ENCODE measurements around the gene RSRC2. TPM values are rescaled to one million over a fixed set of nuclear protein-coding genes. Genes with fewer than 3 reads are reported as not detected.
"Not testable (repeated sequence)": the region's sequence is repeated elsewhere in the genome, so short reads cannot be mapped to it uniquely, and the experiment has no call there.

RSRC2 gene
- total RNA-seq, 6 experiments from 2014 or later, result 17.6 to 27.7 (median 23.4) TPM

- H3K36me3 ChIP-seq, result peaks cover 0 to 81% (median 47%) of the 10 kb centered on the region in 4 donors
- intact Hi-C loops (cut with DNase I), result no loop called here
- no peak for ATAC-seq
Observed at GRCh38 chr12:122480753-122481152, 46.0 kb downstream of the RSRC2 start.

DNA sequence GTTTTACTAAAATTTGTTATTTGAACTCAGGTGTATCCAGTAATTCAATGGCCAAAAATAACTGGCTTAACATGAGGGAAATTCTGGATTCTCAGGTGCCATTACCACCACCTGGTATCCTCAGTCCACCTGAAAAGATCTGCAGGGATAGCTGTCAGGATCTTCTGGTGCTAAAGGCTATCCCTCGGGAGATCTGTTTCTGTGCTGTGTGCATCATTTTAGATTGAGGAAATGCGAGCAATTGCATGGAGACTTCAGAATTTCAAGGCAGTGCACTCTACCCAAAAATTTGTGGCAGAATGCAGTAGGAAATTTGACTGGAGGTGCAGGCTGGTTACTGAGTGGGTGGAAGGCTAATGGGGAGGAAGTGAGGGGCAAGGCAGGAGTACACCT is 52.4 kb downstream of the RSRC2 start:
- ATAC-seq, result no peak
- WGBS (ENCODE audit: insufficient coverage, low coverage, low lambda C conversion rate, missing lambda C conversion rate), result 88% methylated on average over 2 of the region's 2 CpGs
- Histone ChIP-seq H3K9me3 (no peaks in the 10 kb centered on the region), H3K4me1 (peaks cover 0 to 5% (median 3%) of the 10 kb centered on the region in 4 donors), H3K4me3 (no peak overlapping the region), H3K27ac (no peak overlapping the region), H3K36me3 (peaks cover 0 to 65% (median 39%) of the 10 kb centered on the region in 4 donors), H3K27me3 (no peaks in the 10 kb centered on the region)
- peak in 1 of 3 donors; percentile 17 for DNase-seq
- TF ChIP-seq CTCF (IDR thresholded peaks at IDR 0.05), result no peak
- no peak for TF ChIP-seq POLR2A (IDR thresholded peaks at IDR 0.05)
- intact Hi-C loops (cut with DNase I), result no loop called here

More at GRCh38 chr12:122480753-122481152, 46.0 kb downstream of the RSRC2 start:
- H3K27me3 ChIP-seq, result no peaks in the 10 kb centered on the region
- no peak overlapping the region for H3K27ac ChIP-seq
- no peak overlapping the region for H3K4me3 ChIP-seq
- WGBS (ENCODE audit: insufficient coverage, low coverage, low lambda C conversion rate, missing lambda C conversion rate), result 100% methylated on average over 3 of the region's 8 CpGs
- no peaks in the 10 kb centered on the region for H3K4me1 ChIP-seq
- H3K9me3 ChIP-seq, result no peaks in the 10 kb centered on the region
- TF ChIP-seq POLR2A (IDR thresholded peaks at IDR 0.05) (no peak), CTCF (IDR thresholded peaks at IDR 0.05) (no peak)
- no peak for DNase-seq

DNA sequence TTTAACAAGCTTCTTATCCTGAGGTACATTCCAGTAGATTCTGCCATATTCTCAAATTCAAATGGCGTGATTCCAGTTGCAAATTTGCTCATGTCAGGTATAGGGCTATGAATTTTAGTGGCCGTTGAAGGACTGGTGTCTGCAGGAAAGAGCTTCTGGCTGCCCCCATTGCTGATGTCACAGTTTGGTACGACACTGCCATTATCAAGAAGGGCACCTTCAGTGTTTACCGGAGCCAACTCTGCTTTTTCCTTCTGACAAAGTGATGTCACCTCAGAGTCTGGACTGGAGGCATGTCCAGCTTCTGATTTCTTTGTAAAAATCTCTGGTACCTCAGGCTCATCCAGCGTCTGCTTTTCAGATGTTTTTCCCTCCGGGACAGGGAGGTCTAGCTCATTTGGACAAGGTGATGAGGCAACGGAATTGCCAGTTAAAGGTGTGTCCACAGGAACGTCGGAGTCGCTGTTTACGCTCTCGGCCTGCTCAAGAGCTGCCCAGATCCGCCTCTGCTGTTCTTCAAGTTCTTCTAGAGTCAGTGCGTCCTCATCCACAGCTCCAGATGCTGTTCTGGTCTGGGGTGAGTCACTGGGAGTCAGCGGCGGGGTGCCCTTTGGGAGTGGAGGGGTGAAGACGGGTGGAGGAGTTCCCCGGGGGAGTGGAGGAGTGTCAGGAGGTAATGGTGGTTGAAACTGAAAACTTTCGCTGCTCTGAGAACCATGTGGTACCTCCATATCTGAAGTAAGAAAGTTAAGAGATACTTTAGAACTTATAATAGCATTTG is 53.0 kb downstream of the RSRC2 start:
- Histone ChIP-seq H3K4me3 (no peak overlapping the region), H3K27ac (no peak overlapping the region), H3K27me3 (no peaks in the 10 kb centered on the region), H3K36me3 (peaks cover 0 to 59% (median 35%) of the 10 kb centered on the region in 4 donors), H3K4me1 (peaks cover 0 to 5% (median 3%) of the 10 kb centered on the region in 4 donors), H3K9me3 (no peaks in the 10 kb centered on the region)
- 86% methylated on average over 17 of the region's 19 CpGs for WGBS (ENCODE audit: insufficient coverage, low coverage, low lambda C conversion rate, missing lambda C conversion rate)
- ATAC-seq (no peak), DNase-seq (peak in 1 of 3 donors; percentile 41)
- TF ChIP-seq CTCF (IDR thresholded peaks at IDR 0.05) (no peak), POLR2A (IDR thresholded peaks at IDR 0.05) (no peak)
- intact Hi-C loops (cut with DNase I), result no loop called here

DNA sequence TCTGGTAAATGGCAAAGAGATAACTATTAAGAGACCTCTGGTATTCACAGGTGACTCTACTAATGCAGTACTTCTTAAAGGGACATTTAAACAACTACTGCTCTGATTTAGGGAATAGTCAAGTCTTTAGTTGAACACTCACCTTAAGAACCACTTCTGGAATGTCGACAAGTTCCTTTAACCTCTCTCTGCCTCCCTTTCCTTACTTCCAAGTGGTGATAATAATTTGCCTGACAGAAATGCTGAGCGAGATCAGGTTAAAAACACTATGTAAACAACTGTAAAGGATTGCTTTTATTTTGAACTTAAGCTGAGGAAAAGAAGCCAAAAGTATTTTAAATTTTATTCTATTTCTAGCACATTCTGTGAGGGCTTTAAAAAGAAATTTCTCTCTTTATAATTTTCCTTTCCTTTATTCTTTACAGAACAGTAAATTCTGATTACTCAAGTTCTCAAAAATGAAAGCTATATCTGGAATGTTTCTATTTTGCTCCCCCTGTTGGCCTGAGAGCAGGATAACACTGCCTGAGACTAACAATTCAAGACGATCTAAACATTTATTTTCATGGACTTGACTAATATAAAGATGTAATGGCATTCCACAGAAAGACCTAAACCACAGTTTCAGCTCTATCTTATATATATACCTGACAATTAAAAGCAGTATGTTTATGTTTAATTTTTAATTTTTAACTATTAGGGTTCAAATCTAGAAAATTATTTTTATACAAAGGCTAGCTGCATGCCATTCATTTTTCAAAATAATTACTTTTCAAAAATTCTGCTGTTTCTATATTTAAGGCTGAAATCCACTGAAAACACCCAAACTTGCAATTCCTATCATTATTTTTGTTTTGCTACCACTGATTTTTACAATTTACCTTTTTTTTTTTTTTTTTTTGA is 55.2 kb downstream of the RSRC2 start:
- WGBS (ENCODE audit: insufficient coverage, low coverage, low lambda C conversion rate, missing lambda C conversion rate), result 11% methylated on average over 3 of the region's 3 CpGs
- DNase-seq (peak in 1 of 3 donors; percentile 23), ATAC-seq (peak; percentile 78 to 92 (median 86))

GRCh38 chr12:122470576-122470975 is 56.2 kb downstream of the RSRC2 start:
- H3K4me1 ChIP-seq; intact Hi-C loops (cut with DNase I); H3K4me3 ChIP-seq; H3K9me3 ChIP-seq; ATAC-seq; H3K27ac ChIP-seq; H3K27me3 ChIP-seq: not testable (repeated sequence)
- WGBS (ENCODE audit: insufficient coverage, low coverage, low lambda C conversion rate, missing lambda C conversion rate), result 79% methylated on average over 3 of the region's 7 CpGs
- peak in 1 of 3 donors; percentile 42 for DNase-seq
- H3K36me3 ChIP-seq, result peaks cover 0 to 29% (median 14%) of the 10 kb centered on the region in 4 donors

More for the DNA sequence above, 55.2 kb downstream of the RSRC2 start:
- H3K27ac ChIP-seq, result peak overlapping the region in 2 of 3 donors; percentile 35 to 52
- peaks cover 0 to 5% (median 3%) of the 10 kb centered on the region in 4 donors for H3K4me1 ChIP-seq
- TF ChIP-seq CTCF (IDR thresholded peaks at IDR 0.05) (peak; percentile 79 to 86 (median 82)), POLR2A (IDR thresholded peaks at IDR 0.05) (no peak)
- no peaks in the 10 kb centered on the region for H3K27me3 ChIP-seq
- H3K9me3 ChIP-seq, result no peaks in the 10 kb centered on the region
- H3K4me3 ChIP-seq, result no peak overlapping the region
- intact Hi-C loops (cut with DNase I), result no loop called here
- peaks cover 0 to 39% (median 22%) of the 10 kb centered on the region in 4 donors for H3K36me3 ChIP-seq

DNA sequence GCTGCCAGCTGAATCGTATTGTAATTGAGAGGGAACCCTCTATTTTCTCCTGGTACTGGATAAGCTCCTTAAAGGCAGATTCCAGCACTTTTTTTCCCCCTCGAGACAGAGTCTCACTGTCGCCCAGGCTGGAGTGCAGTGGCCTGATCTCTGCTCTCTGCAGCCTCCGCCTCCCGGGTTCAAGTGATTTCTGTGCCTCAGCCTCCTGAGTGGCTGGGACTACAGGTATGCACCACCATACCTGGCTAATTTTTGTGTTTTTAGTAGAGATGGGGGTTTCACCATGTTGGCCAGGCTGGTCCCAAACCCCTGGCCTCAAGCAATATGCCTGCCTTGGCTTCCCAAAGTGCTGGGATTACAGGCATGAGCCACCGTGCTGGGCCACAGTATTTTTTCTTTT is 56.9 kb downstream of the RSRC2 start:
- intact Hi-C loops (cut with DNase I), result not testable (repeated sequence)
- DNase-seq, result peak in 1 of 3 donors; percentile 8
- 83% methylated on average over 6 of the region's 6 CpGs for WGBS (ENCODE audit: insufficient coverage, low coverage, low lambda C conversion rate, missing lambda C conversion rate)

More for the DNA sequence above, 56.9 kb downstream of the RSRC2 start:
- H3K4me1 ChIP-seq, H3K9me3 ChIP-seq, H3K27me3 ChIP-seq, H3K27ac ChIP-seq, ATAC-seq, H3K4me3 ChIP-seq: not testable (repeated sequence)
- peaks cover 0 to 22% (median 11%) of the 10 kb centered on the region in 4 donors for H3K36me3 ChIP-seq
